ENCODE results near the gene FARP1. TPM values are rescaled to one million over a fixed set of nuclear protein-coding genes. Genes with fewer than 3 reads are reported as not detected.

FARP1 gene
- total and polyA plus RNA-seq, 10 of the 15 experiments (the other 5 are each of a cell fraction or from before 2014, with no cell fraction given): 0.17 to 6.9 (median 0.68) TPM

DNA sequence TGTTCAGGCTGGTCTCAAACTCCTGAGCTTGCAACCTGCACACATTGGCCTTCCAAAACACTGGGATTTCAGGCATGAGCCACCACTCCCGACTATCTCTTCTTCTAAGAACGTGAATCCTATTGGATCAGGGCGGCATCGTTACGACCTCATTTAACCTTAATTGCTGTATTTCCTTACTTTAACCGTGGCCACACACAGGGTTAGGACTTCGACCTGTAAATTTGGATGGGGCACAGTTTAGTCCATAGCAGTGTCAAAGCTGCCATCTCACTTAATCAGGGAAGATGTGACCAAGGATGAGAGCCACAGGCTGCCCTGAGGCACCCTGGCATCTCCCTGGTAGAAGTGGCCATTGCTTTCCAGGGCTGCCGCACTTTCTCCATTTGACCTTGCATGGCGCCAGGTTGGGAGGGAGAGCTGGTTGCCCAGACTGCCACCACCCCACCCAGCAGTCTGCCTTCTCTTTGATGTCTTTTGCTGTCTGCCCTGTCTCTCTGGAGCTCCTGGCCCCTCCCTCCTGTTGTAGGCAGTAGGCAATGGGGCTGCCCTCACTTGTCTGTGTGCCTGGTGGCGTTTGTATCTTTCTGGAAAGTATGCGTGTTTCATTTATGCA lies 175.5 kb downstream of the FARP1 start:
- ChIA-PET POLR2A (no interaction called here), RAD21 (ENCODE audit: unreplicated experiment) (no interaction called here), CTCF (interaction anchor here (0.6 kb wide), 1 partner anchor 519 kb away, joined by 4 read pairs; no protein-coding TSS in a partner anchor), SMC1A (ENCODE audit: uncharacterized antibody, unreplicated experiment) (no interaction called here)
- H3K9ac ChIP-seq (ENCODE audit: control insufficient read depth, insufficient read depth, low read length): no peak overlapping the region
- FAIRE-seq (no peak), DNase-seq (ENCODE audit: low read depth, low spot score) (no peak), ATAC-seq (no peak)
- H3K4me3 ChIP-seq: no peak overlapping the region
- no peak for TF ChIP-seq SREBF1 (IDR thresholded peaks at IDR 0.05; ENCODE audit: low read length)
- TF ChIP-seq, protein P1, sequence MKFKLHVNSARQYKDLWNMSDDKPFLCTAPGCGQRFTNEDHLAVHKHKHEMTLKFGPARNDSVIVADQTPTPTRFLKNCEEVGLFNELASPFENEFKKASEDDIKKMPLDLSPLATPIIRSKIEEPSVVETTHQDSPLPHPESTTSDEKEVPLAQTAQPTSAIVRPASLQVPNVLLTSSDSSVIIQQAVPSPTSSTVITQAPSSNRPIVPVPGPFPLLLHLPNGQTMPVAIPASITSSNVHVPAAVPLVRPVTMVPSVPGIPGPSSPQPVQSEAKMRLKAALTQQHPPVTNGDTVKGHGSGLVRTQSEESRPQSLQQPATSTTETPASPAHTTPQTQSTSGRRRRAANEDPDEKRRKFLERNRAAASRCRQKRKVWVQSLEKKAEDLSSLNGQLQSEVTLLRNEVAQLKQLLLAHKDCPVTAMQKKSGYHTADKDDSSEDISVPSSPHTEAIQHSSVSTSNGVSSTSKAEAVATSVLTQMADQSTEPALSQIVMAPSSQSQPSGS (IDR thresholded peaks at IDR 0.05; ENCODE audit: low read length): no peak
- TF ChIP-seq EGR1 (IDR thresholded peaks at IDR 0.05; ENCODE audit: borderline replicate concordance in 1 of 2, low read depth in 2 of 2, low read length in 2 of 2): no peak
- no peak for TF ChIP-seq CBX5 (IDR thresholded peaks at IDR 0.05; ENCODE audit: low read depth)
- no peak for TF ChIP-seq LARP7 (IDR thresholded peaks at IDR 0.05)
- no peak for TF ChIP-seq EED (IDR thresholded peaks at IDR 0.05; ENCODE audit: low read depth)
- no peak for TF ChIP-seq NR2F1 (conservative IDR thresholded peaks at IDR 0.05)
- TF ChIP-seq CEBPB (IDR thresholded peaks at IDR 0.05; ENCODE audit: borderline replicate concordance in 1 of 2, low read depth in 2 of 2, low read length in 2 of 2): no peak
- TF ChIP-seq HDAC6 (IDR thresholded peaks at IDR 0.05; ENCODE audit: unreplicated experiment): no peak
- TF ChIP-seq EP300 (IDR thresholded peaks at IDR 0.05; ENCODE audit: borderline replicate concordance in 1 of 2, control insufficient read depth in 1 of 2, low read depth in 2 of 2, low read length in 2 of 2): no peak
- H3K27ac ChIP-seq (ENCODE audit: control insufficient read depth, insufficient read depth): no peak overlapping the region
- no TSS peak for BruUV-seq (replicated peaks)
- no peak overlapping the region for H3K4me2 ChIP-seq (ENCODE audit: control insufficient read depth, insufficient read depth)
- no peaks in the 10 kb centered on the region for H3K9me3 ChIP-seq (replicated peaks; ENCODE audit: control insufficient read depth, insufficient read depth, low read length)
- no peaks in the 10 kb centered on the region for H3K4me1 ChIP-seq (ENCODE audit: control insufficient read depth, insufficient read depth, low read length)
- no peaks in the 10 kb centered on the region for H4K20me1 ChIP-seq (ENCODE audit: control insufficient read depth, insufficient read depth)
- in situ Hi-C loops (cut with MboI) (no loop called here), intact Hi-C loops (cut with micrococcal nuclease; ENCODE audit: unreplicated experiment) (no loop called here)
- no peaks in the 10 kb centered on the region for H3K79me2 ChIP-seq (ENCODE audit: control insufficient read depth, insufficient read depth, low read length)
- no peaks in the 10 kb centered on the region for H3K27me3 ChIP-seq (replicated peaks in 1 of 2; ENCODE audit: control insufficient read depth in 2 of 2, insufficient read depth in 2 of 2, low read length in 1 of 2)
- WGBS (ENCODE audit: insufficient coverage, insufficient replicate concordance, low lambda C conversion rate, missing lambda C conversion rate): 42% methylated on average over 11 of the region's 11 CpGs
- H2AFZ ChIP-seq (ENCODE audit: control insufficient read depth, low read depth, low read length): no peak overlapping the region
- no peaks in the 10 kb centered on the region for H3K36me3 ChIP-seq (ENCODE audit: control insufficient read depth in 2 of 2, insufficient read depth in 2 of 2, low read length in 1 of 2)
